ENCODE measurements around the gene LDB2.

DNA sequence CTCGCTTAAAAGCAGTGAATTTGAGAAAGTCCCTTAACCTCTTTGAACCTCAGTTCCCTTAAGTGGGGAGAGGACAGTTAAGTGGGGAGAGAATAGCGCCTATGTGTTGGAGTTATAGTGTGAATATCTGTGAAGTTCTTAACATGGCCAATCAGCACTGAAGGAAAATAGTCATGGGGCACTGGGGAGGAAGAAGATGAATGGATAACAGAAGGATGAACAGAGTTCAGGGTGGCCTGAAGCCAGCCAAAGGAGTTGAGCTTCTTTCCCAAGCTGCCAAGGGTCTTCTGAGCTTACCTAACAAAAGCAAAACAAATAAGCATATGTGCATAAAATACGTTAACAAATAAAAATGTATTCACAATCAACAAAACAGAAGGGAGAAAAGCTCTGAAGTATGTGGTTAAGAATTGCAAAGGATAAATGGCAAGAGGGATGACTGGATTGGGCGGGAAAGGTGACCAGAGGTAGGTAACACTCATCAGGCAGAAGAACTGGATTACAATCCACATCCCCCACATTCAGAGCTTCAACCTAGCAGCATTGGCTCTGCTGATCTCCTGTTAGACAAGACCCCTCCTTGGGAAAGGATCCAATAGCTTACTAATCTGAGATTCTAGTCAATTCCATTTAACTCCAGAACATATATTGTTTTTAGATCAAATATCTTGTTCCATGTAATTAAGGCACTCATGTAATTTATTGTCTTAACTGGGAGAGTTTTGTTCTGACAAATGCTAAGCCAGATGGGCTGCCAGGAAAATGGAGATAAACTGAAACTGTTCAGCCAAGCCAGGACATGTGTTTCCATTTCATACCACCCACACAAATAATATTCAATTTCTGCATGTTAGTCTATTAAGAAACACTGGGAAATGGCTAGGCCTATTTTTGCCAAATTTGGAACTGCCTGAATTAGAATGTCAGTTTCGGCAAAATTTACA lies 221.2 kb downstream of the LDB2 start:
- no peak for TF ChIP-seq CTCF (IDR thresholded peaks at IDR 0.05)
- no peak for TF ChIP-seq POLR2A (IDR thresholded peaks at IDR 0.05)
